Measurements from ENCODE around the gene PHACTR3.

PHACTR3 gene

GRCh38 chr20:59588236-59588855 is 16.0 kb upstream of the PHACTR3 start:
- Histone ChIP-seq H3K4me1 (no peaks in the 10 kb centered on the region), H3K4me2 (ENCODE audit: low read length) (no peak overlapping the region), H3K9me3 (ENCODE audit: control insufficient read depth, low read length) (no peaks in the 10 kb centered on the region), H2AFZ (no peak overlapping the region), H3K36me3 (ENCODE audit: control insufficient read depth, insufficient read depth, low read length) (no peaks in the 10 kb centered on the region), H3K27me3 (ENCODE audit: control insufficient read depth, insufficient read depth, low read length) (no peaks in the 10 kb centered on the region), H3K4me3 (ENCODE audit: low read depth, low read length) (no peak overlapping the region), H3K79me2 (no peaks in the 10 kb centered on the region), H3K9ac (no peak overlapping the region), H3K27ac (no peak overlapping the region)
- TF ChIP-seq CTCF (IDR thresholded peaks at IDR 0.05), result no peak

DNA sequence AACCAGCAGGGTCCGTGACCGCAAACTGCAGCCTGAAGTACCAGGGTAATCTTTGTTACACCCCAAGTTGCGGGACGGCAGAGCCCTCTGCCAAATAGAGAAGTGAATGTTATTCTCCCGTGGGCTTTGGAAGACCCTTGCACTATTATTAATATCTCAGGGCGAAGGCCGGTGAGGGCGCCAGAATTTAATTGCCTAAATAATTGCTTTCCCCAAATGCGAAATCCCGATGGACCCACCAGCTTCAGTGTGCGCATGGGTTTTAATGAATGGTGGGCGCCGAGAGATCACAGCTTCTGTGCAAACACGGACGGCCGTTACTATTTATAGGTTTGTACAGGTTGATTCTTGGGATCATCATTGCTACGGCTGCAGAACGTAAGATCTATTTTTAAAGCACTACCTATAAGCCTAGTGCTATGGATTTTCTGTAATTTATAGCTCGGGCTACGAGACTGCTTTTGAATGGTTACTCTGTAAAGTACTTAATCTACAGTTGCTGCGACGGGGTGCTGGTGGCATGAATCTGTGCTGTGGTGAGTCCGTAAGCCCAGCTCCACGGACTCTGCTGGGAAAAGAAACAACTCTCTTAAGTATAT is 15.2 kb upstream of the PHACTR3 start:
- H3K9ac ChIP-seq, result no peak overlapping the region
- no peak overlapping the region for H3K4me3 ChIP-seq (ENCODE audit: low read depth, low read length)
- H2AFZ ChIP-seq, result no peak overlapping the region
- H3K4me1 ChIP-seq, result no peaks in the 10 kb centered on the region
- no peaks in the 10 kb centered on the region for H3K9me3 ChIP-seq (ENCODE audit: control insufficient read depth, low read length)
- no peaks in the 10 kb centered on the region for H3K36me3 ChIP-seq (ENCODE audit: control insufficient read depth, insufficient read depth, low read length)
- H3K79me2 ChIP-seq, result no peaks in the 10 kb centered on the region
- no peak overlapping the region for H3K4me2 ChIP-seq (ENCODE audit: low read length)
- H3K27me3 ChIP-seq (ENCODE audit: control insufficient read depth, insufficient read depth, low read length), result no peaks in the 10 kb centered on the region
- no peak overlapping the region for H3K27ac ChIP-seq
- no peak for TF ChIP-seq CTCF (IDR thresholded peaks at IDR 0.05)

DNA sequence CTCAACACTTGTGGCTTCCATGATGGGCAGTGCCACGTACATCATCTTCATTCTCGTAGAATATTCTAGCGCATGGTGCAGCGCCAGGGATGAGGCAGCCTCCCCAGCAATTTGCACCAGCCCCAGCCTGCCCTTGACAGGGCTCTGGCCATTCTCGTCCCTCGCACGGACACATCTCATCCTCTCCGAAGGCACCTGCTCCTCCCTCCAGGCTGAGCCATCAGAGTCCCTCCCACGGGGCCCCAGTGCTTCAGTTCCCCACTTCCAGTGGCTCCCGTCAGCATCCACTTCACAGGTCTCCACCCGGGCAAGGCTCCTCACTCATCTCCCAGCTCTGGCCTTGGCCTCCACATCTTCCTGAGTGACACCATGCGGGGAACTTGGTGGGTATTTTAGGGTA is 13.3 kb upstream of the PHACTR3 start:
- H3K9ac ChIP-seq, result no peak overlapping the region
- H3K27ac ChIP-seq, result no peak overlapping the region
- no peak overlapping the region for H2AFZ ChIP-seq
- no peak for TF ChIP-seq CTCF (IDR thresholded peaks at IDR 0.05)
- no peak overlapping the region for H3K4me2 ChIP-seq (ENCODE audit: low read length)
- H3K36me3 ChIP-seq (ENCODE audit: control insufficient read depth, insufficient read depth, low read length), result no peaks in the 10 kb centered on the region
- no peaks in the 10 kb centered on the region for H3K79me2 ChIP-seq
- no peaks in the 10 kb centered on the region for H3K9me3 ChIP-seq (ENCODE audit: control insufficient read depth, low read length)
- H3K4me3 ChIP-seq (ENCODE audit: low read depth, low read length), result no peak overlapping the region
- H3K27me3 ChIP-seq (ENCODE audit: control insufficient read depth, insufficient read depth, low read length), result no peaks in the 10 kb centered on the region
- H3K4me1 ChIP-seq, result no peaks in the 10 kb centered on the region

DNA sequence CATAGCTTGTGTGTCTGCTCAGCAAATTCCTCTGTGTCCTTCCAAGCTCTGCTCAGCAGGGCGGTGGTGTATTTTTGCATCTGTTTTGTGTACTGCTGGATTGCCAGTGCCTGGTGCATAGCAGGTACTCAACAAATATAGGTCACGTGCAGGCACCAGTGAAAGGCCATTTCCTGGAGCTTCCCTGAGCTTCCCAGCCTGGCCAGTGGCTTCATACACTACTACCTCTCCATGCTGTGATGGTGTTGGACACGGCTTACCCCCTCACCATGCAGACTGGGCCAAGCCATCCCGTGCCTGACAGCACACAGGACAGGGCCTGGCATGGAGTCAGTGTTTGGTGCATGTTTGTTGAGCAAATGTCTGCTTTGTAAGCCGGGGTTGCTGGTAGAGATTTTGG is 7.7 kb upstream of the PHACTR3 start:
- Histone ChIP-seq H3K4me2 (ENCODE audit: low read length) (no peak overlapping the region), H3K4me3 (ENCODE audit: low read depth, low read length) (no peak overlapping the region), H3K9me3 (ENCODE audit: control insufficient read depth, low read length) (no peaks in the 10 kb centered on the region), H2AFZ (no peak overlapping the region), H3K4me1 (no peaks in the 10 kb centered on the region), H3K79me2 (no peaks in the 10 kb centered on the region), H3K27me3 (ENCODE audit: control insufficient read depth, insufficient read depth, low read length) (no peaks in the 10 kb centered on the region), H3K36me3 (ENCODE audit: control insufficient read depth, insufficient read depth, low read length) (no peaks in the 10 kb centered on the region), H3K9ac (no peak overlapping the region), H3K27ac (no peak overlapping the region)
- TF ChIP-seq CTCF (IDR thresholded peaks at IDR 0.05), result no peak

GRCh38 chr20:59597240-59597639 is 7.1 kb upstream of the PHACTR3 start:
- H3K4me2 ChIP-seq (ENCODE audit: low read length), result no peak overlapping the region
- no peaks in the 10 kb centered on the region for H3K4me1 ChIP-seq
- no peak overlapping the region for H3K4me3 ChIP-seq (ENCODE audit: low read depth, low read length)
- H3K27me3 ChIP-seq (ENCODE audit: control insufficient read depth, insufficient read depth, low read length), result no peaks in the 10 kb centered on the region
- H3K9ac ChIP-seq, result no peak overlapping the region
- H3K9me3 ChIP-seq (ENCODE audit: control insufficient read depth, low read length), result no peaks in the 10 kb centered on the region
- H3K79me2 ChIP-seq, result no peaks in the 10 kb centered on the region
- no peak overlapping the region for H3K27ac ChIP-seq
- no peak overlapping the region for H2AFZ ChIP-seq
- no peaks in the 10 kb centered on the region for H3K36me3 ChIP-seq (ENCODE audit: control insufficient read depth, insufficient read depth, low read length)
- no peak for TF ChIP-seq CTCF (IDR thresholded peaks at IDR 0.05)

Data from parathyroid adenoma (tissue), 2 donors.